Esophagus (tissue), 2 donors: ENCODE data around the gene DAB2IP. TPM values are rescaled to one million over a fixed set of nuclear protein-coding genes. Genes with fewer than 3 reads are reported as not detected.

Source experiments
- H3K27ac ChIP-seq, 2 donors: one replicate each; pipeline ENCODE4 v1.5.1; 2013; ENCODE audit warnings: low read depth in 2 of 2, mild to moderate bottlenecking in 2 of 2, inconsistent platforms in 1 of 2, low read length in 1 of 2, moderate library complexity in 1 of 2
- H3K27me3 ChIP-seq, 2 donors: one replicate each; pipeline ENCODE4 v1.6.1; 2013; ENCODE audit warnings: low read length in 2 of 2, control low read depth in 1 of 2, mild to moderate bottlenecking in 1 of 2; ENCODE audit not compliant: insufficient read depth in 2 of 2, control insufficient read depth in 1 of 2
- H3K36me3 ChIP-seq, 2 donors: one replicate each; pipeline ENCODE4 v1.6.1; 2013; ENCODE audit warnings: low read length in 1 of 2; ENCODE audit not compliant: control insufficient read depth in 2 of 2, insufficient read depth in 2 of 2
- H3K4me1 ChIP-seq, 2 donors: one replicate each; pipeline ENCODE4 v1.6.1; 2013; ENCODE audit warnings: low read length in 1 of 2; ENCODE audit not compliant: control insufficient read depth in 2 of 2, insufficient read depth in 2 of 2
- H3K4me3 ChIP-seq, 2 donors: one replicate each; pipeline ENCODE4 v1.5.1; 2013; ENCODE audit warnings: low read length in 2 of 2, mild to moderate bottlenecking in 2 of 2, low read depth in 1 of 2, moderate library complexity in 1 of 2
- H3K9me3 ChIP-seq, 2 donors: one replicate each; pipeline ENCODE4 v1.6.1; 2013; ENCODE audit warnings: mild to moderate bottlenecking in 2 of 2, low read depth in 1 of 2, low read length in 1 of 2, moderate library complexity in 1 of 2; ENCODE audit not compliant: control insufficient read depth in 2 of 2, insufficient read depth in 1 of 2
- WGBS, 2 donors: extraction: QIAGEN DNeasy Blood & Tissue Kit; methylation state at CpG; one replicate each; pipeline ENCODE4 v1.1.7; 2013; 5-methylcytosine and 5-hydroxymethylcytosine counted together
- polyA plus RNA-seq, 2 donors: library from polyadenylated mRNA; stranded (reverse); fragments of 200-250 nt; gene quantifications; one replicate each; pipeline ENCODE4 v1.2.3, GENCODE V29; 2013
- donor health status: healthy with polysubstance abuse.
- donor health status: Bipolar disorder and iron deficiency.

The DAB2IP gene
- polyA plus RNA-seq, 2 donors = 16.7 to 26.4 TPM

GRCh38 chr9:121757281-121757585 is 105.8 kb downstream of the DAB2IP start:
- Histone ChIP-seq H3K9me3 (no peaks in the 10 kb centered on the region), H3K4me3 (no peak overlapping the region), H3K4me1 (peaks cover 2 to 25% of the 10 kb centered on the region in 2 donors), H3K36me3 (peaks cover 18 to 51% of the 10 kb centered on the region in 2 donors), H3K27ac (no peak overlapping the region), H3K27me3 (no peaks in the 10 kb centered on the region)
- whole genome bisulfite sequencing, 2 donors = 92 to 96% methylated on average over 1 of the region's 1 CpG

- Histone ChIP-seq H3K4me3 (no peak overlapping the region), H3K9me3 (no peaks in the 10 kb centered on the region), H3K4me1 (peaks cover 0 to 16% of the 10 kb centered on the region in 2 donors), H3K27me3 (no peaks in the 10 kb centered on the region), H3K36me3 (peaks cover 18 to 64% of the 10 kb centered on the region in 2 donors), H3K27ac (no peak overlapping the region)
- 86 to 89% methylated on average over 9 of the region's 9 CpGs for WGBS, 2 donors
Observed at GRCh38 chr9:121758693-121759092, 107.3 kb downstream of the DAB2IP start.

- Histone ChIP-seq H3K9me3 (no peaks in the 10 kb centered on the region), H3K4me1 (peaks cover 5 to 9% of the 10 kb centered on the region in 2 donors), H3K27me3 (no peaks in the 10 kb centered on the region), H3K27ac (no peak overlapping the region), H3K36me3 (peaks cover 18 to 71% of the 10 kb centered on the region in 2 donors), H3K4me3 (no peak overlapping the region)
- WGBS, 2 donors = 94 to 97% methylated on average over 17 to 23 of the region's 23 CpGs
Observed at GRCh38 chr9:121759996-121760395, 108.6 kb downstream of the DAB2IP start.

GRCh38 chr9:121760571-121760970 is 109.1 kb downstream of the DAB2IP start:
- Histone ChIP-seq H3K4me1 (peaks cover 5 to 7% of the 10 kb centered on the region in 2 donors), H3K27ac (no peak overlapping the region), H3K27me3 (no peaks in the 10 kb centered on the region), H3K36me3 (peaks cover 18 to 72% of the 10 kb centered on the region in 2 donors), H3K4me3 (no peak overlapping the region), H3K9me3 (no peaks in the 10 kb centered on the region)
- 89 to 92% methylated on average over 10 of the region's 10 CpGs for WGBS, 2 donors

- Histone ChIP-seq H3K27ac (no peak overlapping the region), H3K27me3 (no peaks in the 10 kb centered on the region)
- 86 to 89% methylated on average over 6 of the region's 6 CpGs for WGBS, 2 donors
Observed at GRCh38 chr9:121763131-121763530, 111.7 kb downstream of the DAB2IP start.

GRCh38 chr9:121763561-121764370 is 112.3 kb downstream of the DAB2IP start:
- Histone ChIP-seq H3K36me3 (peaks cover 17 to 81% of the 10 kb centered on the region in 2 donors), H3K4me1 (peaks cover 4 to 5% of the 10 kb centered on the region in 2 donors), H3K4me3 (no peak overlapping the region), H3K27me3 (no peaks in the 10 kb centered on the region), H3K9me3 (no peaks in the 10 kb centered on the region), H3K27ac (no peak overlapping the region)
- 85 to 92% methylated on average over 21 of the region's 21 CpGs for WGBS, 2 donors

More at GRCh38 chr9:121763131-121763530, 111.7 kb downstream of the DAB2IP start:
- no peak overlapping the region for H3K4me3 ChIP-seq
- peaks cover 18 to 80% of the 10 kb centered on the region in 2 donors for H3K36me3 ChIP-seq
- H3K9me3 ChIP-seq = no peaks in the 10 kb centered on the region
- H3K4me1 ChIP-seq = peaks cover 4 to 5% of the 10 kb centered on the region in 2 donors

- 87 to 90% methylated on average over 9 of the region's 9 CpGs for WGBS, 2 donors
- no peaks in the 10 kb centered on the region for H3K27me3 ChIP-seq
- H3K36me3 ChIP-seq = peaks cover 14 to 81% of the 10 kb centered on the region in 2 donors
- H3K4me3 ChIP-seq = no peak overlapping the region
- peaks cover 4 to 5% of the 10 kb centered on the region in 2 donors for H3K4me1 ChIP-seq
- H3K9me3 ChIP-seq = no peaks in the 10 kb centered on the region
- H3K27ac ChIP-seq = no peak overlapping the region
Observed at GRCh38 chr9:121764371-121764730, 112.9 kb downstream of the DAB2IP start.

GRCh38 chr9:121765021-121765950 is 113.9 kb downstream of the DAB2IP start:
- Histone ChIP-seq H3K27ac (peak overlapping the region in 1 of 2 donors; percentile 44), H3K4me1 (peaks cover 4 to 5% of the 10 kb centered on the region in 2 donors), H3K27me3 (no peaks in the 10 kb centered on the region), H3K4me3 (no peak overlapping the region), H3K9me3 (no peaks in the 10 kb centered on the region), H3K36me3 (peaks cover 6 to 79% of the 10 kb centered on the region in 2 donors)
- 55 to 63% methylated on average over 8 of the region's 8 CpGs for WGBS, 2 donors

- Histone ChIP-seq H3K27ac (no peak overlapping the region), H3K36me3 (peaks cover 3 to 75% of the 10 kb centered on the region in 2 donors)
- WGBS, 2 donors = 89 to 93% methylated on average over 19 of the region's 19 CpGs
Observed at GRCh38 chr9:121766081-121766683, 114.7 kb downstream of the DAB2IP start.

More at GRCh38 chr9:121766081-121766683, 114.7 kb downstream of the DAB2IP start:
- Histone ChIP-seq H3K4me1 (peaks cover 4 to 5% of the 10 kb centered on the region in 2 donors), H3K27me3 (no peaks in the 10 kb centered on the region), H3K9me3 (no peaks in the 10 kb centered on the region), H3K4me3 (no peak overlapping the region)
